Measurements from ENCODE around the gene PCCA.

- no peak for TF ChIP-seq TAF1 (IDR thresholded peaks at IDR 0.05; ENCODE audit: borderline replicate concordance, low read depth, low read length)
- no peak for TF ChIP-seq POLR2AphosphoS5 (IDR thresholded peaks at IDR 0.05; ENCODE audit: low read depth, low read length)
Measured at GRCh38 chr13:100483841-100484381, 395.0 kb downstream of the PCCA start.

Measured in GM12892 (cell line).